HG03097 (cell line): ENCODE data around the gene C17orf75.

ENCODE experiments used
- ATAC-seq: cut with Tn5 transposase; IDR thresholded peaks from one replicate; pipeline ENCODE4 v1.9.1; 2021; ENCODE audit not compliant: unreplicated experiment, low FRiP score

C17orf75 gene

GRCh38 chr17:32279891-32280716 lies 61.9 kb downstream of the C17orf75 start:
- ATAC-seq = no peak

GRCh38 chr17:32278815-32279214 lies 63.2 kb downstream of the C17orf75 start:
- ATAC-seq = no peak
